AG09319 (cell line): Measurements from ENCODE around the gene BRAF.
"Not testable (repeated sequence)": the region's sequence is repeated elsewhere in the genome, so short reads cannot be mapped to it uniquely, and the experiment has no call there.

ENCODE experiments used
- DNase-seq: peaks from one replicate; pipeline ENCODE4 v3.0.0-alpha.2; 2010; ENCODE audit warnings: low read depth; ENCODE audit errors: extremely low read depth
- TF ChIP-seq, protein P1 (sequence below): IDR thresholded peaks from 2 replicates; pipeline ENCODE4 v1.5.1; 2011; ENCODE audit warnings: low read depth, mild to moderate bottlenecking, inconsistent platforms, low read length, moderate library complexity

The BRAF gene

GRCh38 chr7:140767418-140767817 lies 157.3 kb downstream of the BRAF start:
- TF ChIP-seq, protein P1, sequence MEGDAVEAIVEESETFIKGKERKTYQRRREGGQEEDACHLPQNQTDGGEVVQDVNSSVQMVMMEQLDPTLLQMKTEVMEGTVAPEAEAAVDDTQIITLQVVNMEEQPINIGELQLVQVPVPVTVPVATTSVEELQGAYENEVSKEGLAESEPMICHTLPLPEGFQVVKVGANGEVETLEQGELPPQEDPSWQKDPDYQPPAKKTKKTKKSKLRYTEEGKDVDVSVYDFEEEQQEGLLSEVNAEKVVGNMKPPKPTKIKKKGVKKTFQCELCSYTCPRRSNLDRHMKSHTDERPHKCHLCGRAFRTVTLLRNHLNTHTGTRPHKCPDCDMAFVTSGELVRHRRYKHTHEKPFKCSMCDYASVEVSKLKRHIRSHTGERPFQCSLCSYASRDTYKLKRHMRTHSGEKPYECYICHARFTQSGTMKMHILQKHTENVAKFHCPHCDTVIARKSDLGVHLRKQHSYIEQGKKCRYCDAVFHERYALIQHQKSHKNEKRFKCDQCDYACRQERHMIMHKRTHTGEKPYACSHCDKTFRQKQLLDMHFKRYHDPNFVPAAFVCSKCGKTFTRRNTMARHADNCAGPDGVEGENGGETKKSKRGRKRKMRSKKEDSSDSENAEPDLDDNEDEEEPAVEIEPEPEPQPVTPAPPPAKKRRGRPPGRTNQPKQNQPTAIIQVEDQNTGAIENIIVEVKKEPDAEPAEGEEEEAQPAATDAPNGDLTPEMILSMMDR = no peak

DNA sequence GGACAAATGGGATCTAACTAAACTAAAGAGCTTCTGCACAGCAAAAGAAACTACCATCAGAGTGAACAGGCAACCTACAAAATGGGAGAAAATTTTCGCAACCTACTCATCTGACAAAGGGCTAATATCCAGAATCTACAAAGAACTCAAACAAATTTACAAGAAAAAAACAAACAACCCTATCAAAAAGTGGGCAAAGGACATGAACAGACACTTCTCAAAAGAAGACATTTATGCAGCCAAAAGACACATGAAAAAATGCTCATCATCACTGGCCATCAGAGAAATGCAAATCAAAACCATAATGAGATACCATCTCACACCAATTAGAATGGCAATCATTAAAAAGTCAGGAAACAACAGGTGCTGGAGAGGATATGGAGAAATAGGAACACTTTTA lies 159.3 kb downstream of the BRAF start:
- not testable (repeated sequence) for DNase-seq

More at GRCh38 chr7:140767418-140767817, 157.3 kb downstream of the BRAF start:
- no peak for DNase-seq

- not testable (repeated sequence) for DNase-seq
These were observed 161.6 kb downstream of the BRAF start for GRCh38 chr7:140763166-140763565.

GRCh38 chr7:140761375-140761774 lies 163.4 kb downstream of the BRAF start:
- not testable (repeated sequence) for DNase-seq

DNA sequence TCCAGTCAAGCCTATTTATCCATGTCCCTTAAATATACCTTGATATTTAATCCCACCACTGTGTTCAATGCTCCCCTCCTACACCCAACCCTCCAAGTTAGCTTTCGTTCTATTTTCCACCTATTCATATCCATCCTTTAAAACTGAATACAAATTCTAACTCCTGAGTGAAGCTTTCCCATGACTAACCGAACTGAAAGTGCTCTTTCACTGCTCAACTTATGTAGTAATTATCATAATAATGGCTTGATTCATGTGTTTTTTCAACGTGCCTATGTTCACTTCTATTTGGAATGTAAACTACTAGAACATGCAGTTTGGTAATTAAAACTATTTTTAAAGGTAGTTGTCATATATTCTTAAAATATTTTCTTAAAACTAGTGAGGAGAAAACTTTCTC lies 170.2 kb downstream of the BRAF start:
- TF ChIP-seq, protein P1 = no peak
- DNase-seq = no peak

DNA sequence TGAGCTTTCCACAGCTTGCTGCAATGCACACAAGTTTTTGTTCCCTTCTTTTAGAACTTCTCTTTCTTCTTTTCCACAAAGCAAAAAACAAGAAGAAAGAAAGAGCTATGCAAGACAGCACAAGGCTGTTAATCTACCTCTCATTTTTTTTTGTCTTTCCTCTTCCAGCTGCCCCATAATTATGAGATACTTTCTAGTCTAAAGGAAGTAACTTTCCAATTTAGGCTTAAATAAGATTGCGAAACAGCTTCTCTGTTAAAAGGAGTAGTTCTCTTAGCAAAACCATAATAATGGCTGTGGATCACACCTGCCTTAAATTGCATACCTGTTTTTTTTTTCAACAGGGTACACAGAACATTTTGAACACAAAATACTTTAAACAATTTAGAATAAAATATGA lies 172.2 kb downstream of the BRAF start:
- TF ChIP-seq, protein P1 = no peak
- DNase-seq = no peak

DNA sequence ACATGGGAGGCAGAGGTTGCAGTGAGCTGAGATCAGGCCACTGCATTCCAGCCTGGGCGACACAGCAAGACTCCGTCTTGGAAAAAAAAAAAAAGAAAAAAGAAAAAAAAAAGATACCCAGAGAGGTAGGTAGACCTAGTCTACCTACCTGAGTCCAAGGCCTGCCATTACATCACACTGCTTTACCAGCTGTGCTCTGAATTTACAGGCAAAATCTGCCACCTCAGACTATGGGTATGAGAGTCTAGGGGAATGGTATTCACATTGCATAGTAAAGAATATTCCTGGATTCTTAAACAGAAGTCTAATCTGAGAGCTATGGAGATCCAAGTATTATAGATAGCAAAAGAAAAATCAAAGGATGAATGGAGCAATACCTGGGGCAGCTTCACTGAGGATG lies 178.0 kb downstream of the BRAF start:
- TF ChIP-seq, protein P1 = no peak
- no peak for DNase-seq

- DNase-seq = no peak
- TF ChIP-seq, protein P1 = no peak
These were observed 179.3 kb downstream of the BRAF start for GRCh38 chr7:140745266-140746058.

DNA sequence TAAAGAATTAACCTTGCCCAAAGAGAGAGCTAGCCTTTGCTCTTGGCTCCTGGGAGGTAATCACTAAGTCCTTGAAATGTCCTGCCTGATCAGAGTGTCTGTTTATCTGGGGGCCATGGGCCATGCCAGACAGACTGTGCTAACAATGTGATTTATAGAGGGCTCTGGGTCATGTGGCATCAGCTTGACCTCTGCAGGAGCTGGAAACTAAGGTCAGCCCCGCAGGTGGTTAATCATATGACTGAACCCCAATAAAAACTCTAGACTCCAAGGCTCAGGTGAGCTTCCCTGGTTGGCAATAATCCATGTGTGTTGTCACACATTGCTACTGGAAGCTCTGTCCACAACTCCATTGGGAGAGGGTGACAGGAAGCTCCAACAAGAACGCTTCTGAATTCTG lies 180.7 kb downstream of the BRAF start:
- DNase-seq = no peak
- TF ChIP-seq, protein P1 = no peak

GRCh38 chr7:140743255-140743654 lies 181.5 kb downstream of the BRAF start:
- DNase-seq = not testable (repeated sequence)
